HG03280 (cell line): ENCODE data around the gene DLGAP4.

Source experiments
- ATAC-seq: cut with Tn5 transposase; IDR thresholded peaks from one replicate; pipeline ENCODE4 v1.9.1; 2021; ENCODE audit warnings: mild to moderate bottlenecking, moderate library complexity; ENCODE audit not compliant: unreplicated experiment

The DLGAP4 gene

DNA sequence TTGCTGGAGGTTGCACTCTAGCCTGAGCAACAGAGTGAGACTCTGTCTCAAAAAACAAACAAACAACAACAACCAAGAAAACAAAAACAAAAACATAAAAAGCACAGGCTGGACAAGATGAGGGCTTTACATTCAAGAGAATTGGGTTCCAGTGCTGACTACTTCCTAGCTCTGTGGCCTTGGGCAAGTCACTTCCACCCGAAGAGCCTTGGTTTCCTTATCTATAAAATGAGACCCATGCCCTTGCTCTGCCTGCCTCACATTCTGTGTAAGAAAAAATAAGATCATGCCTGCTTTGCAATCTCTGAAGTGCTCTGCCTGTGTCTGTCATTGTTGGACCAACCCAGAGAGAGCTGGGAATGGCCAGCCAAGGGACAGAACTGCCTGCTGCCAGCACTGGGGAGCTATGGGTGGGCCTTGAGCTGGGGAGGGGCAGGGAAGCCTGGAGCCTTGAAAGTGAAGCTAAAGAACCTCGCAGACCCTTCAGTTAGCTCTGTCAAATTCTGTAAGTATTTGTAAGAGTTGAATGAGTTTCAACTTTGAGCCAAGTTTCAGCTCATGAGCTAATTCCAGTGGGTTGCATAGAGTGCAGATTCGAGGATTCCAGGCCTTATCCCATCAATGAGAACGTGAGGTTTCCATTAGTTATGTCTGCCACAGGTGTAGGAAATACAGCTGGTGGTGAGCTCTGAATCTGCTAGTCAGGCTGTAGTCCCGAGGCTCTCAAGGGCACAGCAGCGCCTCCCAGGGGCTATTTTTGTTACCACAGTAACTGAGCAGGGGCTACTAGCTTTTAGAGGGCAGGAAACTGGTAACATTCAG lies 93.2 kb downstream of the DLGAP4 start:
- no peak for ATAC-seq

- ATAC-seq = no peak
These were observed 93.9 kb downstream of the DLGAP4 start for GRCh38 chr20:36399969-36400545.

DNA sequence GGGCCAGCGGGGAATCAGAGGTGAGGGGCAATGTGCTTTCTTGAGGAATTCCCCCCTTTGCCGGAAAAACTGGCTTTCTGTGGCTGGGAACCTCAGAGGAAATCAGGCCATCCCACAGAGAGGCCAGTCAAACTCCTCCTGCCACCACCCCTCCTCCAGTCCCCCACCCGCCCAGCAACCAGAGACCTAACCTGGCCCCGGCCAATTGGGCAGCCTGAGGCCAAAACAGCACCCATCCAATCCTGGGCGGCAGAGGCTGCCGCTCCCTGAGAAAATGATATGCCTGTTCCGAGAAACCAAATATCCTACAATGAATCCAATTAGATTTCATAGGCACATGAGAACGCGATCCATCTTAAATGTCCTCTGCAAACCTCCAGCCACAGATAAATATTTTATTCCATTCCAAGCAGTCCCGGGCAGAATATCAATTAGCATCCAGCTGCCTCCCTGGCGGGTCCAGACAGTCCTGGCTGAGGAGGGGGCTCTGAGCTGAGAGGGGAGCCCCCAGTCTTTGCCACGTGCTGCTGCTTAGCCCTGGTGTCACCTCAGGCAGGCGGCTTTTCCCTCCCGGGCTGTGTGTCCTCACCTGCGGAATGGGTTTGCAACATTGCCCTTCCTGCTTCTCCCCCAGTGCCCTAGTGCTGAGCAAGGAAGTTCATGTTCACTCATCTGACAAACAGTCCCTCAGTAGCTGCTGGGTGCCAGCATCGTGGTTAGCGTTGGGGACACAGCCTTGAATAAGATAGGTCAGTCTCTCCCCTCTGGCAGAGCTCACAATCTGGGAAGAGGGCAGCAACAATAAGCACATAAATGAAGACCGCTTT lies 95.0 kb downstream of the DLGAP4 start:
- ATAC-seq = no peak

GRCh38 chr20:36402708-36403107 lies 96.6 kb downstream of the DLGAP4 start:
- ATAC-seq = no peak

- no peak for ATAC-seq
These were observed 98.4 kb downstream of the DLGAP4 start for GRCh38 chr20:36404435-36404978.

DNA sequence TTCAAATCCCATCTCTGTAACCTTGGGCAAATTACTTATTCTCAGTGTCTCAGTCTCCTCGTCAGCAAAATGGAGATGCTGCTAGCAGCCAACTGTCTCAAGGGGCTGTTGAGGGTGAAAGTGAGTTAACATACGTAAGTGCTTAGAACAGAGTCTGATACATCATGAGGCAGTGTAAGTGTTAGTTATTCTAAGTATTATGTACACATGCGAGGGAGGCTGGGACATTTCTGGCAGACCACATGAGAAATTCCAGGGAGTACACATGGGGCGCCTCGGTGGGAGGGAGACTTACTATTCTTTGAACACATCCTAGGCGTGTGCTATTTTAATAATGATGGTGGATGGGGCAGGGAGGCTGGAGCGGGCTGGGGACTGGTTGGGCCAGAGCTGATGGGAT lies 99.1 kb downstream of the DLGAP4 start:
- ATAC-seq = no peak

GRCh38 chr20:36407199-36407733 lies 101.1 kb downstream of the DLGAP4 start:
- ATAC-seq = no peak

- no peak for ATAC-seq
These were observed 102.1 kb downstream of the DLGAP4 start for GRCh38 chr20:36408219-36408618.

GRCh38 chr20:36411861-36412454 lies 105.8 kb downstream of the DLGAP4 start:
- ATAC-seq = no peak

DNA sequence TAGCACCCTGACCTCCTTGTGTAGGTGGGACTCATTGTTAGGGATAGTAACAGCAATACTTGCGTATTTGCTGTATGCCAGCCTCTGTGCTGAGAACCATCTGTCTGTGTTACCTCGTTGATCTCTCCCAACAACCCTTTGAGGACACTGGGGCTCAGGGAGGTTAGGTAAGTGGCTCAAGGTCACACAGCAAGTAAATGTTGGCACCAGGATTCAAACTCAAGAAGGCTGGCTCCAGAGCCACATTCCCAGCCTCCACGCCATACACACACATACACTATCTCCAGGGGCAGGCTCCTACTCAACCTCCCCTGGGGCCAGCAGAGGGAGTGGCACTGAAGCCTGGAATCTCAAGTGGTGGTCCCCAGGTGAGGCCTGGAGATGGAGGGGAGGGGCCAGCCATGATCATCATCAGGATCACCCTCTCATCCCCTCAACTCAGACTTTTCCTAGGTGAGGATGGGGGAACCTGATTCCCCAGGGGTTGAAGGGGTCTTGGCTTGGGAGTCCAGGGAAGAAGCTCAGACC lies 109.4 kb downstream of the DLGAP4 start:
- no peak for ATAC-seq

GRCh38 chr20:36418711-36419110 lies 112.6 kb downstream of the DLGAP4 start:
- ATAC-seq = no peak

GRCh38 chr20:36421641-36422040 lies 115.5 kb downstream of the DLGAP4 start:
- ATAC-seq = no peak

- no peak for ATAC-seq
These were observed 118.2 kb downstream of the DLGAP4 start for GRCh38 chr20:36424314-36424713.

- ATAC-seq = no peak
These were observed 119.0 kb downstream of the DLGAP4 start for GRCh38 chr20:36425166-36425565.

DNA sequence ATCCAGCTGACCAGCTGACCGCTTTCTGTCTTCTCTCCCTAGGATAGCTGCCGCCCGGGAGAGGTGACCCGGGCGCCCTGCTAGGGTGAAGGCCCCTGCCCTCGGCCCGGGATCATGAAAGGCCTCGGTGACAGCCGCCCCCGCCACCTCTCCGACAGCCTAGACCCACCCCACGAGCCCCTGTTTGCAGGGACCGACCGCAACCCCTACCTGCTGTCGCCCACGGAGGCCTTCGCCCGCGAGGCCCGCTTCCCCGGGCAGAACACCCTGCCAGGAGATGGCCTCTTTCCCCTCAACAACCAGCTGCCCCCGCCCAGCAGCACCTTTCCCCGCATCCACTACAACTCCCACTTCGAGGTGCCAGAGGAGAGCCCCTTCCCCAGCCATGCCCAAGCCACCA lies 125.5 kb downstream of the DLGAP4 start:
- ATAC-seq = no peak

DNA sequence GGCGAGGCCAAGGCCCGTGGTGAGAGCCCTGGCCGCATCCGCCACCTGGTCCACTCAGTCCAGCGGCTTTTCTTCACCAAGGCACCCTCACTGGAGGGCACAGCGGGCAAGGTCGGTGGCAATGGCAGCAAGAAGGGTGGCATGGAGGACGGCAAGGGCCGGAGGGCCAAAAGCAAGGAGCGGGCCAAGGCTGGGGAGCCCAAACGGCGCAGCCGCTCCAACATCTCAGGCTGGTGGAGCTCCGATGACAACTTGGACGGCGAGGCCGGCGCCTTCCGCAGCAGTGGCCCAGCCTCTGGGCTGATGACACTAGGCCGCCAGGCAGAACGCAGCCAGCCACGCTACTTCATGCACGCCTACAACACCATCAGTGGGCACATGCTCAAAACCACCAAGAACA lies 126.0 kb downstream of the DLGAP4 start:
- ATAC-seq = no peak

DNA sequence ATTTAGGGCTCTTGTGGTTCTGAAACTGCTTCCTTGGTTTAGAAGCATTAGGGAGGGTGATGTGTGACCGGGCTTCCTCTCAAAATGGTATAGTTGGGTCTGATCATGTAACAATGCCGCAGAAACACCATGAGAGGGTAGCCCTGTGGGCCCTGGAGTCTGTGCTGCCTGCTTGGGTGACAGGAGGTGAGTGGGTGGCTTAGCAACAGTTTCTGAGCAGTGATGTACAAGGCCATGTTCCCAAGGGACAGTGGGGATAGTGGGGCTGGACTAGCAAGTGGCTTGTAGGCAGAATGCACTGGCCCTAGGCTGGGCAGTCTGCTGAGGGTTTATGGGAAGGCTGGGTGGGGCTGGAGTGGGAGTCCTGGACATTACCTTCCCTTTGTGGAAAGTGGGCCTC lies 128.2 kb downstream of the DLGAP4 start:
- ATAC-seq = no peak

- no peak for ATAC-seq
These were observed 129.0 kb downstream of the DLGAP4 start for GRCh38 chr20:36435124-36435523.

GRCh38 chr20:36435592-36436541 lies 129.7 kb downstream of the DLGAP4 start:
- ATAC-seq = no peak
